DMS53 treated with DMSO at 0.1 percent for 48 hours (cell line): Measurements from ENCODE around the gene PNLIPRP3.

Experiments used
- DNase-seq: peaks from one replicate; lab custom pipeline; 2025; ENCODE audit not compliant: unreplicated experiment; lab: John Stamatoyannopoulos, UW

Gene PNLIPRP3

GRCh38 chr10:116504786-116505185 is 77.1 kb downstream of the PNLIPRP3 start:
- no peak for DNase-seq

- DNase-seq, result no peak
Measured at GRCh38 chr10:116510565-116510964, 82.9 kb downstream of the PNLIPRP3 start.

- DNase-seq, result no peak
Measured at GRCh38 chr10:116511365-116511764, 83.7 kb downstream of the PNLIPRP3 start.

GRCh38 chr10:116521424-116522290 is 94.0 kb downstream of the PNLIPRP3 start:
- DNase-seq, result peak; percentile 28

- DNase-seq, result no peak
Measured at GRCh38 chr10:116522803-116523381, 95.2 kb downstream of the PNLIPRP3 start.

GRCh38 chr10:116524736-116525135 is 97.1 kb downstream of the PNLIPRP3 start:
- DNase-seq, result no peak

GRCh38 chr10:116526219-116526618 is 98.6 kb downstream of the PNLIPRP3 start:
- DNase-seq, result no peak
